Activated naive CD4-positive, alpha-beta T cell treated with anti-CD3 and anti-CD28 coated beads for 36 hours (primary cell): ENCODE results near the gene TSKS. TPM values are rescaled to one million over a fixed set of nuclear protein-coding genes. Genes with fewer than 3 reads are reported as not detected.
A peak's percentile ranks its signal among the peaks of the same experiment; 100 is the strongest.

Experiments used
- CTCF ChIA-PET: fragments of 350-600 bp; sonication (Branson Sonifier 250); formaldehyde crosslinking; loops from one replicate; lab custom pipeline; 2021; ENCODE audit warnings: antibody characterized with exemption; lab: Charles Lee
- DNase-seq: peaks from one replicate; pipeline ENCODE4 v3.0.0-alpha.2; 2020
- H3K27ac Mint-ChIP-seq: one replicate; pipeline ENCODE4 v1.8.0; 2021; ENCODE audit warnings: mild to moderate bottlenecking, mixed read lengths
- H3K27me3 Mint-ChIP-seq: one replicate; pipeline ENCODE4 v1.8.0; 2021; ENCODE audit warnings: low read depth, mixed read lengths
- H3K36me3 Mint-ChIP-seq: one replicate; pipeline ENCODE4 v1.8.0; 2021; ENCODE audit warnings: low read depth, mixed read lengths
- H3K4me1 Mint-ChIP-seq: one replicate; pipeline ENCODE4 v1.8.0; 2021; ENCODE audit warnings: low read depth, mixed read lengths
- H3K4me3 Mint-ChIP-seq: one replicate; pipeline ENCODE4 v1.8.0; 2021; ENCODE audit warnings: mild to moderate bottlenecking, moderate library complexity, mixed read lengths
- H3K9me3 Mint-ChIP-seq: one replicate; pipeline ENCODE4 v1.8.0; 2021; ENCODE audit warnings: mixed read lengths
- intact Hi-C: fragments of 100-400 bp; cut with micrococcal nuclease; formaldehyde crosslinking; loops from one replicate; pipeline ENCODE4 v1.15.1; 2023
- total RNA-seq, 2 experiments: library from RNA; stranded (reverse); gene quantifications; one replicate each; pipeline ENCODE4 v1.2.3, GENCODE V29; 2021

Gene TSKS
- total RNA-seq, 2 experiments from 2014 or later: 0.57 to 0.72 TPM

GRCh38 chr19:49771674-49772139 lies 8.6 kb upstream of the TSKS start:
- Mint-ChIP-seq H3K4me3 (no peak overlapping the region), H3K36me3 (peaks cover 3% of the 10 kb centered on the region), H3K4me1 (peaks cover 27% of the 10 kb centered on the region), H3K27me3 (no peaks in the 10 kb centered on the region), H3K9me3 (no peaks in the 10 kb centered on the region), H3K27ac (no peak overlapping the region)
- CTCF ChIA-PET: interaction anchor here (0.6 kb wide), 1 partner anchor 47 kb away, joined by 4 read pairs; no protein-coding TSS in a partner anchor
- intact Hi-C loops: no loop called here
- DNase-seq: no peak

- H3K36me3 Mint-ChIP-seq: peaks cover 3% of the 10 kb centered on the region
- no peak overlapping the region for H3K27ac Mint-ChIP-seq
- peaks cover 32% of the 10 kb centered on the region for H3K4me1 Mint-ChIP-seq
- no peaks in the 10 kb centered on the region for H3K9me3 Mint-ChIP-seq
- intact Hi-C loops: no loop called here
- no peak for DNase-seq
- CTCF ChIA-PET: interaction anchor here (0.6 kb wide), 1 partner anchor 271 kb away, joined by 6 read pairs; no protein-coding TSS in a partner anchor
- H3K27me3 Mint-ChIP-seq: no peaks in the 10 kb centered on the region
- H3K4me3 Mint-ChIP-seq: no peak overlapping the region
Observed at GRCh38 chr19:49770529-49770928, 7.4 kb upstream of the TSKS start.

DNA sequence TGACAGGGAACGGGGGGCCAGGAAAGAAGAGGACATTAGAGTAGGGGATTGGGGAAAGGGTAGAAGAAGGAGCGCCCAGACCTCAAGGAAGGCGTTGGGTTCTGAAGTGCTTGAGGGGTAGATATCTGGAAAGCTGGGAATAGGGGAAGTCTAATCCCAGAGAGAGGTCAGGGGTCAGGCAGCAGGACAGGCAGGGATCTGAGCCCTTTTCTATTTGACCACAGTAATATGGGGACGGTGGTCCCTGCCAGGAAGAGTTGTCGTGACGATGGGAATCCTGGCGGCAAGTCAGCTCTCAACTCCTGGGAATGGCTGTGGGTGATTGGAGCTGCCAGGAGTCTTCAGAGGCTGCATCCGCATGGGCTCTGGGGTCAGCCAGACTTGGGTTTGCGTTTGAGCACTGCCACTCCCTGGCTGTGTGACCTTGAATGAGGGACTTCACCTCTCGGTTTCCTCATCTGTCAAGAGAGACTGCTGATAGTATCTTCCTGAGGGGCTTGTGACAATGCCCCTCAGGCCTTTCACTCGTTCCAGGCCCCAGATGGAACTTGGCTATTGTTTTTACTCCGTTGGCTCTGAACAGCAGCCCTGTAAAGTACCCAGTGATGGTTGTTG lies 5.0 kb upstream of the TSKS start:
- Mint-ChIP-seq H3K4me3 (peak overlapping the region; percentile 94), H3K4me1 (peaks cover 32% of the 10 kb centered on the region), H3K9me3 (no peaks in the 10 kb centered on the region), H3K27ac (no peak overlapping the region), H3K36me3 (peaks cover 2% of the 10 kb centered on the region), H3K27me3 (no peaks in the 10 kb centered on the region)
- CTCF ChIA-PET: no interaction called here
- DNase-seq: no peak
- intact Hi-C loops: loop anchor here (2.0 to 5.0 kb wide), 2 partner anchors 219 to 316 kb away; partner anchors contain the start of genes ALDH16A1 and PIH1D1

- Mint-ChIP-seq H3K4me3 (peak overlapping the region; percentile 94), H3K9me3 (no peaks in the 10 kb centered on the region), H3K4me1 (peaks cover 30% of the 10 kb centered on the region), H3K27ac (no peak overlapping the region), H3K36me3 (peaks cover 2% of the 10 kb centered on the region), H3K27me3 (no peaks in the 10 kb centered on the region)
- CTCF ChIA-PET: interaction anchor here (0.5 to 1.0 kb wide), 2 partner anchors 77 to 357 kb away, joined by 3 to 4 read pairs; partner anchors contain the start of gene CPT1C
- DNase-seq: no peak
- intact Hi-C loops: loop anchor here (2.0 to 5.0 kb wide), 2 partner anchors 219 to 315 kb away; partner anchors contain the start of genes ALDH16A1 and PIH1D1
Observed at GRCh38 chr19:49767381-49767780, 4.3 kb upstream of the TSKS start.

DNA sequence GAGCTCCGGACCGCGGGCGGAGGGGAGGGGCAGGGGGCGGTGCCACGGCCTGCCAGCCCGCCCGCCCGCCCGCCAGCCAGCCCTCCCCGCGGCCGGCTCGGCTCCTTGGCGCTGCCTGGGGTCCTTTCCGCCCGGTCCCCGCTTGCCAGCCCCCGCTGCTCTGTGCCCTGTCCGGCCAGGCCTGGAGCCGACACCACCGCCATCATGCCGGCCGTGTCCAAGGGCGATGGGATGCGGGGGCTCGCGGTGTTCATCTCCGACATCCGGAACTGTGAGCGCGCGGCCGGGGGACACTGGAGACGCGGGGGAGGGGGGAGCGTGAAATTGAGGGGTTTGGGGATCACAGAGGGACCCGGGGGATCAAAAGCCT lies 3.8 kb upstream of the TSKS start, which contains the start of gene AP2A1:
AP2A1 (plus strand) TSS at position 72 of the 370 bp plus-strand sequence; CDS start at position 205, 133 bp downstream.
- Mint-ChIP-seq H3K36me3 (peaks cover 2% of the 10 kb centered on the region), H3K9me3 (no peaks in the 10 kb centered on the region), H3K4me3 (peak within 1 kb of the TSS; percentile 94), H3K27ac (peak within 1 kb of the TSS; percentile 92), H3K4me1 (peaks cover 30% of the 10 kb centered on the region), H3K27me3 (no peaks in the 10 kb centered on the region)
- CTCF ChIA-PET: interaction anchor here (0.5 to 1.0 kb wide), 2 partner anchors 76 to 357 kb away, joined by 3 to 4 read pairs; partner anchors contain the start of gene CPT1C
- intact Hi-C loops: loop anchor here (1.0 to 5.0 kb wide), 12 partner anchors 41 to 315 kb away; partner anchors contain the start of genes AKT1S1, ALDH16A1, ATF5 and FUZ
- no peak for DNase-seq

- Mint-ChIP-seq H3K4me1 (peaks cover 30% of the 10 kb centered on the region), H3K9me3 (no peaks in the 10 kb centered on the region), H3K4me3 (peak overlapping the region; percentile 94), H3K36me3 (peaks cover 2% of the 10 kb centered on the region), H3K27ac (peak overlapping the region; percentile 92), H3K27me3 (no peaks in the 10 kb centered on the region)
- intact Hi-C loops: loop anchor here (1.0 to 5.0 kb wide), 12 partner anchors 42 to 314 kb away; partner anchors contain the start of genes AKT1S1, ALDH16A1, ATF5 and FUZ
- peak; percentile 100 for DNase-seq
- CTCF ChIA-PET: interaction anchor here (0.5 to 1.0 kb wide), 3 partner anchors 45 to 358 kb away, joined by 3 to 4 read pairs (median 3); partner anchors contain the start of gene CPT1C
Observed at GRCh38 chr19:49766007-49766929, 3.2 kb upstream of the TSKS start.

- CTCF ChIA-PET: no interaction called here
- peaks cover 24% of the 10 kb centered on the region for H3K4me1 Mint-ChIP-seq
- intact Hi-C loops: no loop called here
- H3K4me3 Mint-ChIP-seq: no peak overlapping the region
- no peaks in the 10 kb centered on the region for H3K9me3 Mint-ChIP-seq
- H3K27me3 Mint-ChIP-seq: no peaks in the 10 kb centered on the region
- DNase-seq: no peak
- no peaks in the 10 kb centered on the region for H3K36me3 Mint-ChIP-seq
- H3K27ac Mint-ChIP-seq: no peak overlapping the region
Observed at GRCh38 chr19:49764341-49764740, 1.2 kb upstream of the TSKS start.

DNA sequence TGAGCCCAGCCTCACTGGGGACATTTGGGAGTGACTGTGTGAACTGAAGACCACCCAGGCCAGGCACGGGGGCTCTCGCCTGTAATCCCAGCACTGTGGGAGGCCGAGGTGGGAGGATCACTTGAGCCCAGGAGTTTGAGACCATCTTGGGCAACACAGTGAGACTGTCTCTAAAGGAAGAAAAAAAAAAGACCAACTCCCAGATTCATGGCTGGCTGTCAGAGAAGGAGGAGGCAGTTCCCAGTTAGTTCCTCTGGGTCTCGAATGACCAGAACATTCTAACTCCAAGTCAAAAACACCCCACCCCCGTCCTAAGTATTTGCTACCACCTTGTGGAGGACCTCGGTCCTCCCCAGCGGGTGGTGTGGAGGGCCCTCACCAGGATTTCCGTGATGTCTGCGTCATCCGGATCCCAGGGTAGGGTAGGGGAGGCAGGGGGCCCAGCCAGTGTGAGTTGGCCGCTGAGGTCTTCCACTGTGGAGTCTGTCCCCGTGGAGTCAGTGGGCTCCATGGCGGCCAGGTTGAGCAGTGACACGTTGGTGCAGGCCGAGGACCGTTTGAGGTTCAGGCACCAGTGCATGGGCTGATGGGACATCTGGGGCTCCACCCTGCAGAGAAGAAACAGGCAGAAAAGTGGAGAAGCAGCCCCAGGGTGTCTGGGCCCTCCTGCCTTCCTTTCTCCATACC lies 1.3 kb downstream of the TSKS start:
- Mint-ChIP-seq H3K27ac (peak overlapping the region; percentile 66), H3K36me3 (no peaks in the 10 kb centered on the region), H3K27me3 (no peaks in the 10 kb centered on the region), H3K4me3 (peak overlapping the region; percentile 24), H3K9me3 (no peaks in the 10 kb centered on the region), H3K4me1 (peaks cover 5% of the 10 kb centered on the region)
- DNase-seq: peak; percentile 33
- intact Hi-C loops: no loop called here
- CTCF ChIA-PET: no interaction called here

DNA sequence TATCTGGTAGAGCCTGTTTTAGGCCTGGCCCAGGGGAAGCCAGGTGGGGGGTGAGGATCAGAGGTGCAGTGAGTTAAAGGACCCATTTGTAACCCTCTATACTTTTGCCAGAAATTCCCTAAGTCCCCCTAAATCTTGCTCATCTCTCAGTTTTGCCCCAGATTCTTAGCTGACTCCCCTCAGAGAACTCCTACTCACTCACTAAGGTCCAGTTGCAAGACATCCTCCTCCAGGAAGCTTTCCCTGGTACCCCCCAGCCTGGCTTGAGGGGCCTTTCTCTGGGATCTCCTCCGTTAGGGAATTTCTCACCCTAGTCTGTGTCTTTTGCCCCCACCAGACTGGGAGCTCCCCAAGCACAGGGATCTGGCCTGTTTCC lies 1.9 kb downstream of the TSKS start:
- no peak for DNase-seq
- intact Hi-C loops: no loop called here
- Mint-ChIP-seq H3K4me1 (peaks cover 5% of the 10 kb centered on the region), H3K9me3 (peaks cover under 1% of the 10 kb centered on the region), H3K4me3 (no peak overlapping the region), H3K36me3 (no peaks in the 10 kb centered on the region), H3K27ac (peak overlapping the region; percentile 66), H3K27me3 (no peaks in the 10 kb centered on the region)
- CTCF ChIA-PET: no interaction called here

- Mint-ChIP-seq H3K27ac (no peak overlapping the region), H3K4me3 (no peak overlapping the region), H3K36me3 (no peaks in the 10 kb centered on the region), H3K27me3 (no peaks in the 10 kb centered on the region), H3K9me3 (peaks cover 5% of the 10 kb centered on the region), H3K4me1 (no peaks in the 10 kb centered on the region)
- CTCF ChIA-PET: interaction anchor here (0.6 kb wide), 1 partner anchor 9 kb away, joined by 3 read pairs; no protein-coding TSS in a partner anchor
- DNase-seq: no peak
- intact Hi-C loops: no loop called here
Observed at GRCh38 chr19:49758292-49758691, 4.8 kb downstream of the TSKS start.

GRCh38 chr19:49755956-49756355 lies 7.2 kb downstream of the TSKS start:
- H3K4me3 Mint-ChIP-seq: no peak overlapping the region
- no peaks in the 10 kb centered on the region for H3K27me3 Mint-ChIP-seq
- no peak for DNase-seq
- H3K9me3 Mint-ChIP-seq: peaks cover 5% of the 10 kb centered on the region
- no peaks in the 10 kb centered on the region for H3K4me1 Mint-ChIP-seq
- no peaks in the 10 kb centered on the region for H3K36me3 Mint-ChIP-seq
- CTCF ChIA-PET: no interaction called here
- no peak overlapping the region for H3K27ac Mint-ChIP-seq
- intact Hi-C loops: no loop called here
